Germinal center (tissue), 1 donor: ENCODE results near the gene BRD4.

Experiments used
- DNase-seq: peaks from one replicate; pipeline ENCODE4 v3.0.0; 2012; ENCODE audit warnings: mixed read lengths, low spot score

Gene BRD4

DNA sequence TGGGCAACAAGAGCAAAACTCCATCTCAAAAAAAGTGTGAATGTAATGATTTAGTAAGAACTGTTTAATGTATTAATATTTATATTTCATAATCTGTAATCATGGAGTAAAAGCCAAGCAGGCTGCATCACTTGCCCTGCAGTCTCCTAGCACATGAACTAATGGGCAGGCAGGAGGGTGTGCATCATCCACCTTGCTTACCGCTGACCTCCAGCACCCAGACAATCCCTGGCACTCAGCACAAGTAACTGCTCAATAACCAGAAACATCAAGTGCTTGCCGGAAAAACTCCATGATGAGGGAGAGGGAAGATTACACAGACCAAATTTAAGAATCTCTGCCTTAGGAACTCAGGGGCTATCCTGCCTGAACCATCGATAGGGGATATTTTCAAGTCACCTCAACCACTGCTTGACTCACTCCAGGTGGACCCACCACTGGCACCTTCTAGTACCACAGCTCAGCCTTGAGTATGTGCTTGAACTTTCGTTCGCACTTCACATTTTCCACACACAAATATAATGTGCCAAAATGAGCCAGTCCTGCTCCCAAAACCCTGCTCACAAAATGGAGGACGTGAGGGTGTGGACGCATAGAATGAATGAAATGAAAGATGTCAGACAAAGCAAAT is 18.6 kb downstream of the BRD4 start:
- no peak for DNase-seq

DNA sequence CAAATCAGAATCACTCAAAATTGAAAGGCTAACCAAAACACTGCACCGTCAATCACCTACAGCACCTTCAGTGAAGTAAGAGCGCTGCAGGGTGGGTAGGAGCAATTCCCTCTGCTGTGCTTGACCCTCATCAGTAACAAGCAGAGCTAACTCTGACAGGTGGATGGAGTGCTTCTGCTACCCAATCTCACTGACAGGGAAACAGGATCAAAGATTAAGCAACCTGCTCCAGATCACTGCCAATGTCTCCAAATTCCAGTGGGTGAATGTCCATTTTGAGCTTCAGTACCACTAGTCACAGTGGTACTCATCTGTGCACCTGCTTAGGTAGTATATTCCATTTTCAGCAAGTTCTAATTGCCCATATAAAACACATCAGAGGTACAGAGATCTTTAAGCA is 25.2 kb downstream of the BRD4 start:
- DNase-seq, result no peak

DNA sequence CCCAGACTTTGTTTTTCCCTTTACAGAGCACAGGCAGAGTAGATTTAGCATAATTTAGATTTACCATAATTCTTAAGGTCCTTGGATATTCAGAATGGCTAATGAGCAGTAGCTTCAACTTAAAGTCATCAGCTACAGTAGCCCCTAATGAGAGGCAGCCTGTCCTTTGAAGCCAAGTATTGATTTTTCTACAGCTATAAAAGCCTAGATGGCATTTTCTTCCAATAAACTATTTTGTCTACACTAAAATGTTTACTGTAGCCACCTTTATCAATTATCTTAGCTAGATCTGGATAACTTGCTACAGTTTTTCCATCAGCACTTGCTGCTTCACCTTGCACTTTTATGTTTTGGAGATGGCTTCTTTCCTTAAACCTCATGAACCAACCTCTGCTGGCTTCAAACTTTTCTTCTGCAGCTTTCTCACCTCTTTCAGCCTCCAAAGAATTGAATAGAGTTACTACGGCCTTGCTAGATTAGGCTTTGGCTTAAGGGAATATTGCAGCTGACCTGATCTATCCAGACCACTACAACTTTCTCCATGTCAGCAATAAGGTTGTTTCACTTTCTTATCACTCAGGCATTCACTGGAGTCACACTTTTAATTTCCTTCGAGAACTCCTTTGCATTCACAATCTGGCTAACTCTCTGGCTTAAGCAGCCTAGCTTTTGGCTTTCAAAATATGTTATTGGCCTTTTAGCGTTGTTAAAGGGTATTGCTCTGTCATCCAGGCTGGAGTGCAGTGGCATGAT is 26.6 kb downstream of the BRD4 start:
- DNase-seq, result no peak

DNA sequence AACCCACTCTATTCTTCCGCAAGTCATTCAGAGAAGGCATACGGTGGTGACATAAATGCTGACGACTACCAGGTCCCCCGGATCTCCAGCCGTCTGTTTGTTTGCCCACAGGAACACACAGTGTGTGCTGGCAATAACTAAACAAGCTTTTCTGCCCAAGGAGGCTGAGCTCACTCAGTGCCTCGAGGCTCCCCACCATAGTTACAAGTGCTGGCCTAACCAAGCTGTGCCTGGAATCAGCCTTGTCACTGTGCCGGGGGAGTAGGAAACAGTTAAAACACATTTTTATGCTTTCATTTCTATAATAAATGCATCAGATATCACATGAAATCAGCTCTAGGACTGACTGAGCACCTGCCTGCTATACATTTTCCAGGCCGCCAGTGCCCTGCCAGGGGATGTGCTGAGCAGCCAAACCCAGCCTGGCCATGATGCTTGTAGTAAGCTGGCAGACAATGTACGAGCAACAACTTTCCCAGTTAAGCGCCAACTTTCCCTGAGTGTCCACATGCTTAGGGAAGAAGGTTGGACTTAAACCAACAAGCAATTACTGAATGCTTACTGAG is 28.1 kb downstream of the BRD4 start:
- no peak for DNase-seq

DNA sequence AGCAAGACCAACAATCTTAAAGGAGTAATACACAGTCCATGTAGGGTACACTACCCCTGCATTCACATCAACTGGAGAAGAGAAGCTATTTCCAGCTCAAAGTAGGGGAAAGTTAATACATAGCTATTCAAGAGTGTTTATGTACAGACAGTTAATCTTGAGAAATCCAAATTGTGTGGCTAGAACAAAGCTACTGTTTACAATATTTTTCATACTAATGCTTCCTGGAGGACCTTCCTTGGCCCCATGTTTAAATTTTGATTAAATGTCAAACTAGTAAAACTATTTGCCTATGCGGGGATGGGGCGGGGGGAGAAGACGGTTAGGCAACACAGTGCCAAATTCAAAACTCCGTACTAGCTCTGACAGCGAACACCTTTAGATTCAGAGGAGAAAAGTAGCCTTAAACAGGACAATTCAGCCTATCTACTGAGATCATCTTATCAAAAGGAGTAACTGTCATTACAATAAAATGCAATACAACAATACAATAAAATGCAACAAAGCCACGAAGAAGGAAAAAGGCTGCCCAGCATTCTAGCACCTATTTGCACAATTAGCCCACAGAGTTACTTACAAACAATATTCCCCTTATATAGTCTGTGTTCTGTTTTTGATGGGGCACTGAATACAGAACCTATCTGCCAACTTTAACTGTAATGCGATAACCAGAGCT is 29.1 kb downstream of the BRD4 start:
- no peak for DNase-seq

DNA sequence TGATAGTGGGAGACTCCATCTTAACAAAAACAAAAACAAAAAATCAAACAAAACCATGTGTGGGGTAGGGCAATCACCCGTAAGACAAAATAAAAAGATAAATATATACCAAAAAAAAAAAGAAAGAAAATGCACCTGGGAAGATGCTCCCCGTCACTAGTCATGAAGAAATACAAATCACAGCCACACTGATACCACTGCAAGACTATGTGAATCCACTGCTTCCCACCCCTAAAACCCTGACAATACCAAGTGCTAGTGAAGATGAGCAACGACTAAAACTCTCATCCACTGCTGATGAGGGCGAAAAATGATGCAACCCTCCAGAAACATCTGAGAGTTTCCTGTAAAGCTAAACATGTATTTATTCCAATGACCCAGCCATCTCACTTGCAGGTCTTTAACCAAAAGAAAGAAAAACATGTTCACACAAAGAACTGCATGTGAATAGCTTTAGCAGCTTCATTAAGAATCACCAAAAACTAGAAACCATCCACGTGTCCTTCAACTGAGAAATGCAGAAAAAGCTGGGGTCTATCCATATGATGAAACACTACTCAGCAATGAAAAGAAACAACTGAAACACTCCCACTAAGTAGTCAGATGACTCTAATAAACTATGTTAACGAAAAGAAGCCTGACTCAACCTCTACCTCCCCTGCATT is 31.7 kb downstream of the BRD4 start:
- no peak for DNase-seq

DNA sequence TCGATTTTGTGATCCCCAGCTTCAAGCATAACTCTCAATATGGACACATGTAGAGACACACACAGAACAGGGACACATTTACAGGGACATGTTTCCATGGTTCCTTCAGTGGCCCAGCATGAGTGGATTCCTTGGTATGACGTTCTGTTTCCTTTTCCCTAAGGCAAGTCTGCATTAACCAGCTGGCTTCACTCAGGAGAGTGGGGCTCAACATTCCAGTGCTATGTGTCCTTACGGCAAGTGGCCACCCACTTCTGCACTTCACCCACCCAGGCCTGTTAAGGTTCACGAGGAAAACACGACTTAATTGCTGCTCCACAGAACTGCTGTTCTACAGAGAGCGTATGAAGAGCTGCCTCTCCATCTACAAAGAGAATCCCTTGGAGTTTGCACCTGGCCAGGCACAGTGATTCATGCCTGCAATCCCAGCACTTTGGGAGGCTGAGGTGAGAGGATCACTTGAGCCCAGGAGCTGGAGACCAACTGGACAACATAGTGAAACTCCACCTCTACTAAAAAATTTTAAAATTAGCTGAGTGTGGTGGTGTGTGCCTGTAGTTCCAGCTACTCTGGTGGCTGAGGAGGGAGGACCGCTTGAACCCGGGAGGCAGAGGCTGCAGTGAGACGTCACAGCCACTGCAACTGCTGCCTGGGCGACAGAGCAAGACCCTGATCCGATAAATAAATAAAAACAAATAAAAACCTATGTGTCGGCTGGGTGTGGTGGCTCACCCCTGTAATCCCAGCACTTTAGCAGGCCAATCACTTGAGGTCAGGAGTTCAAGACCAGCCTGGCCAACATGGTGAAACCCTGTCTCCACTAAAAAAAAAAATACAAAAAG is 32.5 kb downstream of the BRD4 start:
- no peak for DNase-seq

DNA sequence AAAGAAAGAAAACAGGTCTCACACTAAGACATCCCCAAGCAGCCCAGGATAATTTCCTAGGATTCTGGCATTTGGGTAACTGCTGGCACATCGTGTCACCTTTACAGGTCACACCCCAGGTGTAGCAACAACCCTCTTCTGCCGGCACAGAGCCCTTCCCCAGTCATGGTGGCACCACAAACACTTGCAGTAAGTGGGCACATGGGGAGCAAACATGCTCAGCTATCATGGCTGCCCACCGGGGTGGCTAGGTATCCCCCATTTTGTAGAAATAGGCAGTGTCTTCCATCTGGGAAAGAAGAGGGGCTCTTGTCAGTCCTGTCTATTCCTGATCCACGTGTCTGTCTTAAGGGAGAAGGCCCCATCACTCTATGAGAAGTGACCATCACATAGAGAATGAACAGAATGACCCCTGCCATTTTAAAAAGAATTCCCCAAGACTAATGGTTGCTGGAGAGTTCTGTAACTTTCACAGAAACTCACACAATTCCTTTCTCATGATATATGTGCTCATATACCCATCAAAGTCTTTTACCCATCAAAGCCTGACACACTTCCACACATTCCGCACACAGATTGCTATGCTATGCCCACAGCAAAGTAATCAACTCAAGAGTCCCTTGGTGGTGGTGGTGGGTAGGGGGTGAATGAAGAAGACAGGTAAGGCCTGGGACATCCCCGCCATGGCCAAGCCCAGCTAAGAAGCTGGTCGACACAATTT is 33.3 kb downstream of the BRD4 start:
- no peak for DNase-seq

DNA sequence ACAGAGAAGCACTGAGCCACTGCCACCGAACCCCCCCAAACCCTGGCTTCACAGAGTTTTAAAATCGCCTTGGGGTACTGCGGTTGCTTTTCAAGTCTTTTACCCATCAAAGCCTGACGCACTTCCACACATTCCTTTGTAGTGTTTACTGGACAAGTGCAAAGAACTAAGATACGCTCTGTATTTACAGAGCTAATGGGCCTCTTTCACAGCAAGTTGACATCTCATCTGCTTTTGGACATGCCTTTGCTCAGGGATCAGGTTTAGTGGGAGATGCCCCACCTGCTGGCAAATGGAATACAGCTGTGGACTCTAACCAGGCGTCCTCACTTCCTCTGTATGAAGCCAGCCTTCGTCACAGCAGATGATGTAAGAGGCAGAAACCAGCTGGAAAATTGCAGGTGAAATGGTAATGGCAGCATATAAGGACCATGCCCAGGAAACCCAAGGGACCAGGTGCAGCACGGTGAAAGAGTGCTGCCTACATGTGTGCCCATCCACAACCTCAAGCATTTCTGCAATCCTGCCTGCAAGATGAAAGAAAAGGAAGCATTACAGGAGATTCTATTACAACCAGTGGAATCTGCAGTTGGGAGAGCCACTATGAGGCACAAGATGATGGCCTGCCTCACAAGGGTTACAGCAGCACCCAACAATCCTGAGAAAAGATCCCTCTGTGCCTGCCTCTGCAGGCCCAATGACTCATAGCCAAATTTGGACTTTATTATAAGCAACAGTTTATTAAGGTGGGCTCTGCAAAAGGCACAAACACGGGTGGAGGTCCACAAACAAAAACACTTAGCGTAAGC is 34.7 kb downstream of the BRD4 start:
- DNase-seq, result no peak

DNA sequence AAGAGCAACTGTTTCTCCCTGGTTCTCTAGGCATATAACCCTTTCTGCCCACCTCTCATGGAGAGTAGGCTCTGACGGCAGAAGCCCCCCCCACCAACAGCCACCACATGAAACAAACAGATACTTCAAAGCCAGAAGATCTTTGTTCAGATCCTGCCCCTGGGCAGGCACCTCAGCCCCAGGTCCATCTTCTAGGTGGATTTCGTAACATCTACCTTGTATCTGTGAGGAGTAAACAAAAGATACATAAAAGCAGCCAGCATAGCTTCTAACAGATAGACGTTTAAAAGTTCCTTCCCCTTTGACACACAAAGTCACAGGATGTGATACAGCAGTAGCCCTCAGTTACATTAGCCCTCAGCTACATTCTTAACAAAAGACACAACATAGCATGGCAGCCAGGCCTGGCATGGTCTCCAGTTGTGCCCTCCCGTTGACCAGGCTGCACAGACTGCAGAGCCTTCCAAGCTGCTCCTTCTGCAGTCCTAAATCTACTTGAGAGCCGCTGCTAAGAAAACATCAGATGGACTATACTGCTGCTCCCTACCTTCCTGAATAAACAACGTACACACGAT is 35.4 kb downstream of the BRD4 start:
- DNase-seq, result no peak

DNA sequence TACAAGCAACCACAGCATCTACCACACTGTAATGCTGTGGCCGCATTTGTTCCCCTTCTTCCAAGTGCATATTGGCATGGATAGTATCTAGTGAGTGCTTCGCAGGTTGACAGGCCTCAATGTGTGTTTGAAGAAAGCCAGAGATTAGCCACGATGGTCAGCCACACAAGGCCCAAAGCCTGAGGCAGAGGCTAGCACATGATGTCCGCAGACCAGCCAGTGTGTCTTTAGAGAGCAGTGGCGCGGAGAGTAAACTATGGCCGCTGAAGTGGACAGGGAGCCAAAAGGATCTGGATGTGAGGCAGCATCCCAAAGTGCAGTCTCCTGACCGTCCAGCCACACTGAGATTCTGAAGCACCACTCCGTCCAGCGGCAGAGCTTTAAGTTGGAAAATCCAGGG is 36.0 kb downstream of the BRD4 start:
- no peak for DNase-seq

DNA sequence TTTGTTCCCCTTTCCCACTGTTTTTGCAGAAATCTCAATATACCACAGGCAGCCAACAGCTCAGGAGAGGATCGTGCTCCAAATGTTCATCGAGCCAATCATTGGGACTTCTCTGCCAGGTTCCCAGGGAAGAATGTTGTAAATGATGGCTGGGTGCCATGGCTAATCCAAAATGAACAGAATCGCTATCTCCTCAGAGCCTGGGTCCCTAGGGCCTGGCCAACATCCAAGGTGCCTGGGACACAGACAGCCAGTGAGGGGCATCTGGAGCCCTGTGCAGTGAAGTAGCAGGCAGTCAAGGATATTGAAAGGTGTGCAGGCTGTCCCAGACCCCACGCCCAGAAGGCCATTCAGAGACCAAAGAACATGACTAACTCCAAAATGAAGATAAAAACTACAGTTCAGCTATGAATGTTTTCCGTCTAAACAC is 37.8 kb downstream of the BRD4 start:
- no peak for DNase-seq

DNA sequence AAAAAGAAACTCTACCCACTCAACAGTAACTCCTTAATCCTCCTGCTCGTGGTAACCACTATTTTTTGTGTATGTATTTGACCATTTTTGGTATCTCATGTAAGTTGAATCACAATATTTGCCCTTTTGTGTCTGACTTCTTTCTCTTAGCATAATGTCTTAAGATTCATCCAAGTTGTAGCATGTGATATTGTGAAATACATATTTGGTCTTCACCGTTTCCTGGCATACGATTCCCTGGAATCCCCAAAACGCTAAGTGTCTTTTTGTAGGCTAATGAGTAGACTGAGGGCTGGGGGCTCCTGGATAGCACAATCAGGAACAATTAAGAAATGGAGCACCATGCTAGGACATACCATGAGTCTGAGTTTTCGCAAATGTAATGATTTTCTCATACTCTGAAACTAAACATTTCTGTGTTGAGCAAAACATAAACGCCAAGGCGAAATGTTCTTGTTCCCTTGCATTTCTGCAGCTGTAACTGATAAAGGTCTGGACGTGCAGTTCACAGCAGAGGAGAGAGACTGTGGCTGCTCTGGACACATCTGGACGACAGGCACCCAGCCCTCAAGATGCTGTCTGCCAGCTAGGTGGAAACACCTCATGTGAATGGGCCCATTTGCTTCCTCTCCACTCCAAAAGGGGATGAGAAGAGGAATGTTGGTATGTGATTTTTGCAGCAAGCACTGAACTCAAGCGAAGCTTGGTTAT is 38.4 kb downstream of the BRD4 start:
- no peak for DNase-seq

DNA sequence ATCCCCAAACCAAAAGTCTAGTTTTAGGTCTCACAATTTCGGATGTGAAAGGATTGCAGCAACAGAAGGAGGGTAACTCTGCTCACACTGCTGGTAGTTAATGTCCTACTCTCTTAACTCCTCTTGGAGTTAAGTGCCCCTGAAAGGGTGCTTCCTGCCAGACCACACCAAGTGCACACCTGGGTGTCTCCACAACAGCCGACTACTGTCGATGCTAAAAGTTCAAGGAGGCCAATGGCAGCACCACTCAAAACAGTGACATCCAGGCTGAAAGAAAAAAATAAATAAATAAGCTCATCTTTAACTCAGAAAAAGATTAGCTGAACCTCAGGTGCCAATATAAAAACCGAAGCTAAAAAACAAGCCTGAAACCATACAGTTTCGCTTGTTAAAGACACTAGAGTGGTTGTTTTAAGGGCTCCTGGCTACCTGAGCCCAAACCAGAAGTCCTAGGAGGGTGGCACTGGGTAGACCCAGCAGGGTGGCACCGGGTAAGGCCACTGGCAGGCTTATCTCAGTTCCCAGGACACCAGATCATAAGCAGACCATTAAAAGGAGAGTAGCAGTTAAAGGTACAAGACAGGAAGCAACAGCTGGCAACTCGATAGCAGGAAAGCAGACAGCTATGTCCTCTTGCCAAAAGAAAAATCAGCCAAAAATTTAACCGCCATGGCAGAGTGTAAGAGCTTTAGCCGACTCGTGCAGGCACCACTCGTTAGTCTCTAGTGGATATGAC is 39.3 kb downstream of the BRD4 start:
- no peak for DNase-seq

DNA sequence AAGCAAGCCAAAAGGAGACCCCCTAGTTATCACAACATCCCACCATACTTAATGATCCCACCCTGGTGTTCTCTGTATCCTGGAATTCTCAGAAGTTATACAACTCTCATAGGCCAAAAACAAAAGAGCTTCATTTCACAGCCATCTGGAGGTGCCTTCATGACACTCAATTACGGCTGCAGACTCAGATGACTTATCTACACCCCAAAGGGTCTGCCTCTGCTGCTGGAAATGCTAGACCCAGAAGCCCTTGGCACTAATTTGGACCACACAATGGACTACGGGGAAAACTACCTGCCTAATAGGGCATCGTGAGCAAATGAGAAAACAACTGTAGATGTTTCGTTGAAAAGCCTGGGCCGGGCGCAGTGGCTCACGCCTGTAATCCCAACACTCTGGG is 40.2 kb downstream of the BRD4 start:
- DNase-seq, result no peak

DNA sequence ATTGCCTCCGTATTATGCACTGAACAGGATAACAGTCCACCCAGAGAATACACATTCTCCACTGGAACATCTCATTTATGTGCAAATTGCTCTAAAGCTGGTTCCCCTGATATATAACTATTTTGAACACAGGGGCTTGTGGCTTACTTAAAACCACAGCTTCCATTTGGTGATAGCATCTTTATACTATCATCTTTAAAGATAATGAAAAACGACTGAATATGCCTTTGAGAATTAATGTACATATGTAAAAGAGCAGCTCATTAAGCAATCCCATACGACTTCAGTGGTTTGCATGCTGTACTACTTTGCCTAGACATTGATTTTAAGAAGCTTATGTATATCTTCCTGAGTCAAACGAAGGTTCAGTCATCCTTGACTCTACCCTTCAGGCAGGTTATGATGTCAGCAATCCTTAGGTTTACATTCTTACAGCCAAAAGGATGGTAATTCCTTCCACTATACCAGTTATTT is 40.8 kb downstream of the BRD4 start:
- DNase-seq, result no peak

DNA sequence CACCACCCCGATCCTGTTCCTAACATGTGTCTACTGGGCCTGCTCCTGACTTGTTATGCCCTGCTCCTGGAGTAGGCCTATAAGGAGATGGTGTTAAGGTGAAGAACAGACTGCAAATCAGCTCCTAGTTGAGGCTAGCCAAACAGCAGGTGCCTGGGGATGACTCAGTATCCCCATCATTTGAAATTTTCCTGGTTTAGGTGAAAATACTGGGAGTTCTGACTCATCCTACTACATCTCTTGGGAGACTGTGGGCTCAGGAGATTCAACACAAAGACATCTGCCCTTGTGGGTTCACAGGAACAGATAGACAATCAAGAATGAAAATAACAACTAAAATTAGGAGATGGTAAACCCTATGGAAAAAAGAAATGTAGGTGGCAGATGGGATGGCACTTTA is 41.2 kb downstream of the BRD4 start:
- DNase-seq, result no peak

DNA sequence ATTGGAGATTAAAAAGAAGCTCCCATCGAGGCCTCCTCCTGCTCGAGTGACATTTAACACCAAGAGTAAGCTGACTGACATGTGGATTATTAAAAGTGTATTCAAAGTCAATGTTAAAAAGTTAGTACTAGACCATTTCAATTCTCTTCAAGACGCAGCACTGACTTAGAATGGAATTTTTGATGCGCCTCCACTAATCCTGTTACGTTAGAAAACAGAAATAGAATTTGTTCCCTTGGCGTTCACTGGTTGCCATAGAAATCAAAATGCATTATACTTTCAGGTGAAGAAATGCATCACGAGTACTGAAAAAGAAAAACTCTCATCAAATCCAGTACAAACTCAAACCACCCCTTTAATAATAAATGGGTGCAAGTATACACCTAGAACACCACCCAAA is 42.2 kb downstream of the BRD4 start:
- no peak for DNase-seq
